B cell (primary cell): ENCODE data around the gene XRRA1. TPM values are rescaled to one million over a fixed set of nuclear protein-coding genes. Genes with fewer than 3 reads are reported as not detected.

ENCODE experiments used
- ATAC-seq: fragments of 200-7000 bp; cut with Tn5 transposase; one replicate; pipeline ENCODE4 v1.10.0; 2021; ENCODE audit warnings: low read depth, mild to moderate bottlenecking, moderate number of reproducible peaks, moderate library complexity
- CTCF ChIA-PET: fragments of 350-600 bp; sonication (Branson Sonifier 250); formaldehyde crosslinking; loops from one replicate; lab custom pipeline; 2021; ENCODE audit warnings: antibody characterized with exemption, inconsistent platforms; lab: Charles Lee
- POLR2A ChIA-PET: fragments of 350-600 bp; sonication (Branson Sonifier 250); formaldehyde crosslinking; loops from one replicate; lab custom pipeline; 2021; ENCODE audit warnings: antibody characterized with exemption; lab: Charles Lee
- DNase-seq: peaks from one replicate; pipeline ENCODE4 v3.0.0; 2013
- H2AFZ ChIP-seq: 2 replicates; pipeline ENCODE4 v1.6.1; 2012; ENCODE audit warnings: mild to moderate bottlenecking, low read depth, low read length; ENCODE audit not compliant: insufficient read depth, poor library complexity, severe bottlenecking
- H3K27ac ChIP-seq, 2 donors: 1 replicate in 1 of 2; 2 replicates in 1 of 2; pipeline ENCODE4 v1.5.1; 2012 to 2013; ENCODE audit warnings: low read length in 2 of 2, mild to moderate bottlenecking in 2 of 2, moderate library complexity in 1 of 2
- H3K27me3 ChIP-seq, 4 experiments: fragments of 200-600 bp in 1 of 4; sonication (generic) in 1 of 4; replicated peaks in 1 of 4; 1 replicate in 2 of 4; 2 replicates in 2 of 4; pipeline versions ENCODE4 v1.6.1 to v1.7.0; 2013 to 2016; ENCODE audit warnings: low read length in 3 of 4, mild to moderate bottlenecking in 2 of 4, mixed read lengths in 1 of 4, moderate library complexity in 1 of 4; ENCODE audit not compliant: insufficient read depth in 4 of 4, control insufficient read depth in 3 of 4; ENCODE audit errors: control extremely low read depth in 1 of 4
- H3K36me3 ChIP-seq, 2 experiments: replicated peaks in 1 of 2; 1 replicate in 1 of 2; 2 replicates in 1 of 2; pipeline versions ENCODE4 v1.6.1 to v1.7.1; 2013; ENCODE audit warnings: low read length in 1 of 2; ENCODE audit not compliant: insufficient read depth in 2 of 2, control insufficient read depth in 1 of 2; ENCODE audit errors: control extremely low read depth in 1 of 2, extremely low read depth in 1 of 2
- H3K4me1 ChIP-seq, 2 donors: fragments of 200-600 bp in 1 of 2; sonication (generic) in 1 of 2; 1 replicate in 1 of 2; 2 replicates in 1 of 2; pipeline versions ENCODE4 v1.5.1 to v1.6.1; 2013 to 2017; ENCODE audit warnings: low read length in 2 of 2; ENCODE audit not compliant: control insufficient read depth in 2 of 2, insufficient read depth in 2 of 2
- H3K4me2 ChIP-seq: replicated peaks from 2 replicates; pipeline ENCODE3; 2012; ENCODE audit warnings: mild to moderate bottlenecking, low read depth, low read length; ENCODE audit not compliant: poor library complexity, severe bottlenecking
- H3K4me3 ChIP-seq, 5 experiments: fragments of 200-600 bp in 1 of 5; sonication (generic) in 1 of 5; 1 replicate in 3 of 5; 2 replicates in 2 of 5; pipeline versions ENCODE4 v1.5.1 to v1.7.0; 2011 to 2016; ENCODE audit warnings: low read length in 4 of 5, mild to moderate bottlenecking in 4 of 5, low read depth in 2 of 5, control low read depth in 1 of 5, moderate library complexity in 1 of 5; ENCODE audit not compliant: insufficient read depth in 1 of 5; ENCODE audit errors: control extremely low read depth in 1 of 5, extremely low read depth in 1 of 5
- H3K79me2 ChIP-seq: fragments of 200-600 bp; sonication (generic); one replicate; pipeline ENCODE4 v1.6.0; 2016; ENCODE audit warnings: low read length; ENCODE audit not compliant: control insufficient read depth, insufficient read depth
- H3K9ac ChIP-seq: fragments of 200-600 bp; sonication (generic); 2 replicates; pipeline ENCODE4 v1.6.1; 2017; ENCODE audit warnings: mild to moderate bottlenecking, low read length, moderate library complexity
- H3K9me3 ChIP-seq, 3 donors: one replicate each; pipeline versions ENCODE4 v1.6.1 to v1.7.1; 2013; ENCODE audit warnings: low read length in 2 of 3; ENCODE audit not compliant: control insufficient read depth in 2 of 3, insufficient read depth in 1 of 3; ENCODE audit errors: control extremely low read depth in 1 of 3
- H4K20me1 ChIP-seq: 2 replicates; pipeline ENCODE4 v1.6.0; 2012; ENCODE audit warnings: mild to moderate bottlenecking, low read length; ENCODE audit not compliant: insufficient read depth, control insufficient read depth, poor library complexity, severe bottlenecking
- H3K27ac Mint-ChIP-seq: one replicate; pipeline ENCODE4 v1.8.0; 2021; ENCODE audit warnings: mixed read lengths
- H3K27me3 Mint-ChIP-seq: one replicate; pipeline ENCODE4 v1.8.0; 2021; ENCODE audit warnings: mixed read lengths
- H3K4me1 Mint-ChIP-seq: one replicate; pipeline ENCODE4 v1.8.0; 2021; ENCODE audit warnings: mixed read lengths
- H3K4me3 Mint-ChIP-seq: one replicate; pipeline ENCODE4 v1.8.0; 2021; ENCODE audit warnings: mixed read lengths
- H3K9me3 Mint-ChIP-seq: one replicate; pipeline ENCODE4 v1.8.0; 2022; ENCODE audit warnings: mixed read lengths; ENCODE audit not compliant: insufficient read depth
- CTCF ChIP-seq: fragments of 200-600 bp; IDR thresholded peaks from one replicate; pipeline ENCODE4 v1.8.0; 2022; ENCODE audit warnings: antibody characterized with exemption, mild to moderate bottlenecking
- EZH2 ChIP-seq: IDR thresholded peaks from 2 replicates; pipeline ENCODE4 v1.6.1; 2012; ENCODE audit warnings: borderline replicate concordance, low read depth, mild to moderate bottlenecking, moderate library complexity, low read length; ENCODE audit not compliant: insufficient read depth, poor library complexity, severe bottlenecking
- WGBS: methylation state at CpG from one replicate; pipeline ENCODE4 v1.1.5; 2013; ENCODE audit warnings: missing lambda C conversion rate; ENCODE audit not compliant: insufficient coverage; 5-methylcytosine and 5-hydroxymethylcytosine counted together
- intact Hi-C: fragments of 100-400 bp; cut with micrococcal nuclease; formaldehyde crosslinking; loops from one replicate; pipeline ENCODE4 v1.10.0; 2022
- polyA plus RNA-seq: library from polyadenylated mRNA; depleted of rRNA; stranded (reverse); fragments of >200 nt; gene quantifications from 2 replicates; pipeline ENCODE4 v1.2.3, GENCODE V29; 2012
- total RNA-seq, 2 donors: library from RNA; stranded (reverse); fragments of 120-200 nt in 1 of 2; gene quantifications; 1 replicate in 1 of 2; 2 replicates in 1 of 2; pipeline versions ENCODE4 v1.2.3 to v1.2.4, GENCODE V29; 2013 to 2022

XRRA1 gene
- total and polyA plus RNA-seq, 2 donors (not counting 1 experiment from before 2014, with no cell fraction given): 6.9 to 80.8 TPM

- no peak for TF ChIP-seq EZH2
- TF ChIP-seq CTCF: no peak
- POLR2A ChIA-PET: no interaction called here
- Histone ChIP-seq H3K27me3 (no peaks in the 10 kb centered on the region), H3K36me3 (peaks cover 15 to 40% of the 10 kb centered on the region in 2 experiments), H3K4me3 (no peak overlapping the region), H3K27ac (no peak overlapping the region), H3K4me1 (peaks cover 30 to 59% of the 10 kb centered on the region in 2 donors), H3K9ac (no peak overlapping the region), H3K4me2 (no peak overlapping the region), H3K79me2 (peaks cover 100% of the 10 kb centered on the region), H4K20me1 (peaks cover 58% of the 10 kb centered on the region), H2AFZ (no peak overlapping the region), H3K9me3 (no peaks in the 10 kb centered on the region)
- no CpG with 5 or more reads among the region's 1 CpG for WGBS
- CTCF ChIA-PET: interaction anchor here (2.1 kb wide), 1 partner anchor 28 kb away, joined by 8 read pairs; no protein-coding TSS in a partner anchor
- no peak for ATAC-seq
- intact Hi-C loops: no loop called here
- Mint-ChIP-seq H3K27ac (no peak overlapping the region), H3K27me3 (no peaks in the 10 kb centered on the region), H3K4me1 (peaks cover 88% of the 10 kb centered on the region), H3K9me3 (no peaks in the 10 kb centered on the region), H3K4me3 (no peak overlapping the region)
- no peak for DNase-seq
Measured at GRCh38 chr11:74957937-74958629, 9.2 kb upstream of the XRRA1 start.

GRCh38 chr11:74956397-74957015 is 7.6 kb upstream of the XRRA1 start:
- intact Hi-C loops: no loop called here
- TF ChIP-seq EZH2: no peak
- no peak for TF ChIP-seq CTCF

More at GRCh38 chr11:74956397-74957015, 7.6 kb upstream of the XRRA1 start:
- Histone ChIP-seq H3K36me3 (peaks cover 12 to 40% of the 10 kb centered on the region in 2 experiments), H4K20me1 (peaks cover 48% of the 10 kb centered on the region), H3K9ac (no peak overlapping the region), H3K27me3 (no peaks in the 10 kb centered on the region), H3K79me2 (peaks cover 100% of the 10 kb centered on the region), H3K4me1 (peaks cover 45 to 63% of the 10 kb centered on the region in 2 donors), H3K4me2 (peak overlapping the region; percentile 13), H3K9me3 (no peaks in the 10 kb centered on the region), H3K4me3 (no peak overlapping the region), H2AFZ (no peak overlapping the region), H3K27ac (peak overlapping the region in 1 of 2 donors; percentile 12)
- H3K4me3 Mint-ChIP-seq: no peak overlapping the region
- ATAC-seq (no peak), DNase-seq (no peak)
- peaks cover 83% of the 10 kb centered on the region for H3K4me1 Mint-ChIP-seq
- 100% methylated on average over 3 of the region's 4 CpGs for WGBS
- no peaks in the 10 kb centered on the region for H3K9me3 Mint-ChIP-seq
- ChIA-PET CTCF (interaction anchor here (0.9 to 2.1 kb wide), 2 partner anchors 26 to 66 kb away, joined by 3 to 8 read pairs; no protein-coding TSS in a partner anchor), POLR2A (no interaction called here)
- H3K27ac Mint-ChIP-seq: no peak overlapping the region
- no peaks in the 10 kb centered on the region for H3K27me3 Mint-ChIP-seq
